ENCODE results near the gene PRKCH. TPM values are rescaled to one million over a fixed set of nuclear protein-coding genes. Genes with fewer than 3 reads are reported as not detected.

Gene PRKCH
- total RNA-seq, 4 donors from 2014 or later: 15.7 to 74.7 (median 38.4) TPM

- ATAC-seq (ENCODE audit: low FRiP score): peak; percentile 42
- TF ChIP-seq CTCF (IDR thresholded peaks at IDR 0.05): no peak
- DNase-seq (ENCODE audit: low spot score): no peak
Measured at GRCh38 chr14:61438860-61439765, 117.7 kb downstream of the PRKCH start.

GRCh38 chr14:61439779-61440418 lies 118.5 kb downstream of the PRKCH start:
- no peak for TF ChIP-seq CTCF (IDR thresholded peaks at IDR 0.05)
- ATAC-seq (ENCODE audit: low FRiP score) (no peak), DNase-seq (ENCODE audit: low spot score) (no peak)

GRCh38 chr14:61443481-61443880 lies 122.1 kb downstream of the PRKCH start:
- no peak for ATAC-seq (ENCODE audit: low FRiP score)
- TF ChIP-seq CTCF (IDR thresholded peaks at IDR 0.05): no peak
- no peak for DNase-seq (ENCODE audit: low spot score)

- ATAC-seq (ENCODE audit: low FRiP score) (no peak), DNase-seq (ENCODE audit: low spot score) (no peak)
- no peak for TF ChIP-seq CTCF (IDR thresholded peaks at IDR 0.05)
Measured at GRCh38 chr14:61444215-61444768, 122.9 kb downstream of the PRKCH start.

- no peak for DNase-seq (ENCODE audit: low spot score)
- ATAC-seq (ENCODE audit: low FRiP score): no peak
- no peak for TF ChIP-seq CTCF (IDR thresholded peaks at IDR 0.05)
Measured at GRCh38 chr14:61451491-61451890, 130.1 kb downstream of the PRKCH start.

GRCh38 chr14:61451891-61452400 lies 130.6 kb downstream of the PRKCH start:
- DNase-seq (ENCODE audit: low spot score) (no peak), ATAC-seq (ENCODE audit: low FRiP score) (no peak)
- no peak for TF ChIP-seq CTCF (IDR thresholded peaks at IDR 0.05)
